HEK293 (cell line): ENCODE data around the gene PLA2G4A.

Experiments used
- CTCF ChIA-PET: fragments of 350-600 bp; formaldehyde crosslinking; extraction: SDS; loops from one replicate; lab custom pipeline; 2021; ENCODE audit warnings: antibody characterized with exemption; lab: Yijun Ruan, JAX
- POLR2A ChIA-PET: fragments of 300-600 bp; formaldehyde crosslinking; extraction: SDS; loops from one replicate; lab custom pipeline; 2020; ENCODE audit warnings: antibody characterized with exemption, inconsistent platforms; lab: Yijun Ruan, JAX
- H3K27ac ChIP-seq: fragments of 200-500 bp; sonication (Bioruptor generic); 2 replicates; pipeline ENCODE4 v1.5.1; 2014; ENCODE audit warnings: low read depth, low read length, control low read depth, inconsistent platforms; ENCODE audit errors: extremely low read depth
- H3K36me3 ChIP-seq, 2 experiments: fragments of 200-500 bp in 1 of 2; sonication (Bioruptor generic) in 1 of 2; 1 replicate in 1 of 2; 2 replicates in 1 of 2; pipeline ENCODE4 v1.5.1; 2014 to 2017; ENCODE audit warnings: inconsistent platforms in 2 of 2, low read length in 2 of 2; ENCODE audit not compliant: control insufficient read depth in 2 of 2, insufficient read depth in 1 of 2
- H3K4me1 ChIP-seq: fragments of 200-500 bp; sonication (Bioruptor generic); 2 replicates; pipeline ENCODE4 v1.5.1; 2014; ENCODE audit warnings: mild to moderate bottlenecking, low read length, inconsistent platforms; ENCODE audit not compliant: control insufficient read depth, insufficient read depth
- H3K4me3 ChIP-seq: 2 replicates; pipeline ENCODE4 v1.5.1; 2011; ENCODE audit warnings: low read depth, mild to moderate bottlenecking, control low read depth, low read length, moderate library complexity
- H3K9me3 ChIP-seq: fragments of 200-500 bp; sonication (Bioruptor generic); 2 replicates; pipeline ENCODE4 v1.5.1; 2014; ENCODE audit warnings: low read depth, low read length, inconsistent platforms; ENCODE audit not compliant: control insufficient read depth, insufficient read depth
- AEBP2 ChIP-seq: fragments of 450-650 bp; formaldehyde crosslinking; IDR thresholded peaks from 2 replicates; pipeline ENCODE4 v1.5.1; 2016; ENCODE audit warnings: missing biosample characterization, missing genetic modification characterization, borderline replicate concordance
- GFI1B ChIP-seq: fragments of 450-650 bp; formaldehyde crosslinking; IDR thresholded peaks from 2 replicates; pipeline ENCODE4 v1.5.1; 2016; ENCODE audit warnings: missing biosample characterization, missing genetic modification characterization
- IKZF3 ChIP-seq: fragments of 450-650 bp; IDR thresholded peaks from 2 replicates; pipeline ENCODE4 v1.5.0; 2018; ENCODE audit warnings: missing biosample characterization, mild to moderate bottlenecking, missing genetic modification characterization, moderate library complexity
- KLF10 ChIP-seq: fragments of 450-650 bp; IDR thresholded peaks from 2 replicates; pipeline ENCODE4 v1.5.1; 2018; ENCODE audit warnings: missing biosample characterization, mild to moderate bottlenecking, missing genetic modification characterization
- SP2 ChIP-seq: fragments of 450-650 bp; formaldehyde crosslinking; IDR thresholded peaks from 2 replicates; pipeline ENCODE4 v1.5.1; 2016; ENCODE audit warnings: missing biosample characterization, missing genetic modification characterization
- TRIM28 ChIP-seq: IDR thresholded peaks from 2 replicates; pipeline ENCODE4 v1.6.1; 2011; ENCODE audit warnings: low read length, control low read depth, borderline replicate concordance
- ZBTB20 ChIP-seq: fragments of 450-650 bp; formaldehyde crosslinking; IDR thresholded peaks from 2 replicates; pipeline ENCODE4 v1.5.1; 2016; ENCODE audit warnings: missing biosample characterization, missing genetic modification characterization
- ZFP41 ChIP-seq: fragments of 450-650 bp; formaldehyde crosslinking; IDR thresholded peaks from 2 replicates; pipeline ENCODE4 v1.5.1; 2016; ENCODE audit warnings: missing biosample characterization, missing genetic modification characterization, borderline replicate concordance
- ZNF10 ChIP-seq: fragments of 450-650 bp; formaldehyde crosslinking; IDR thresholded peaks from 2 replicates; pipeline ENCODE4 v1.5.1; 2017; ENCODE audit warnings: missing biosample characterization, missing genetic modification characterization
- ZNF133 ChIP-seq: fragments of 450-650 bp; formaldehyde crosslinking; IDR thresholded peaks from 2 replicates; pipeline ENCODE4 v1.5.1; 2016; ENCODE audit warnings: missing biosample characterization, missing genetic modification characterization
- ZNF174 ChIP-seq: fragments of 450-650 bp; formaldehyde crosslinking; IDR thresholded peaks from 2 replicates; pipeline ENCODE4 v1.5.0; 2017; ENCODE audit warnings: missing biosample characterization, mild to moderate bottlenecking, missing genetic modification characterization
- ZNF223 ChIP-seq: fragments of 450-650 bp; formaldehyde crosslinking; IDR thresholded peaks from 2 replicates; pipeline ENCODE4 v1.5.1; 2016; ENCODE audit warnings: missing biosample characterization, missing genetic modification characterization
- ZNF391 ChIP-seq: fragments of 450-650 bp; formaldehyde crosslinking; IDR thresholded peaks from 2 replicates; pipeline ENCODE4 v1.5.1; 2016; ENCODE audit warnings: low read depth, missing biosample characterization, missing genetic modification characterization, borderline replicate concordance
- ZNF449 ChIP-seq: fragments of 450-650 bp; formaldehyde crosslinking; IDR thresholded peaks from 2 replicates; pipeline ENCODE4 v1.5.1; 2017; ENCODE audit warnings: missing biosample characterization, mild to moderate bottlenecking, missing genetic modification characterization, moderate library complexity
- ZNF488 ChIP-seq: fragments of 450-650 bp; formaldehyde crosslinking; IDR thresholded peaks from 2 replicates; pipeline ENCODE4 v1.5.1; 2016; ENCODE audit warnings: missing biosample characterization, missing genetic modification characterization
- ZNF518A ChIP-seq: fragments of 450-650 bp; formaldehyde crosslinking; conservative IDR thresholded peaks from 2 replicates; pipeline ENCODE4 v1.5.1; 2016; ENCODE audit warnings: low read depth, missing biosample characterization, missing genetic modification characterization
- ZNF600 ChIP-seq: fragments of 450-650 bp; formaldehyde crosslinking; IDR thresholded peaks from 2 replicates; pipeline ENCODE4 v1.5.1; 2016; ENCODE audit warnings: missing biosample characterization, missing genetic modification characterization
- ZNF777 ChIP-seq: fragments of 450-650 bp; formaldehyde crosslinking; IDR thresholded peaks from 2 replicates; pipeline ENCODE4 v1.5.1; 2017; ENCODE audit warnings: missing biosample characterization, missing genetic modification characterization, borderline replicate concordance
- ZNF785 ChIP-seq: fragments of 450-650 bp; formaldehyde crosslinking; IDR thresholded peaks from 2 replicates; pipeline ENCODE4 v1.5.1; 2016; ENCODE audit warnings: missing biosample characterization, missing genetic modification characterization
- ZNF837 ChIP-seq: fragments of 450-650 bp; formaldehyde crosslinking; IDR thresholded peaks from 2 replicates; pipeline ENCODE4 v1.5.1; 2016; ENCODE audit warnings: missing biosample characterization, missing genetic modification characterization
- ZSCAN16 ChIP-seq: fragments of 450-650 bp; formaldehyde crosslinking; IDR thresholded peaks from 2 replicates; pipeline ENCODE4 v1.5.1; 2016; ENCODE audit warnings: missing biosample characterization, missing genetic modification characterization
- ZSCAN4 ChIP-seq: fragments of 450-650 bp; formaldehyde crosslinking; IDR thresholded peaks from 2 replicates; pipeline ENCODE4 v1.5.1; 2017; ENCODE audit warnings: missing biosample characterization, missing genetic modification characterization

PLA2G4A gene

GRCh38 chr1:186923486-186923885, 94.7 kb downstream of the PLA2G4A start:
- Histone ChIP-seq H3K4me3 (no peak overlapping the region), H3K9me3 (no peaks in the 10 kb centered on the region), H3K4me1 (no peaks in the 10 kb centered on the region), H3K36me3 (no peaks in the 10 kb centered on the region), H3K27ac (no peak overlapping the region)
- TF ChIP-seq ZSCAN16 (tag by site-specific recombination) (no peak), IKZF3 (tag by site-specific recombination) (no peak), ZNF10 (no peak), ZNF777 (tag by site-specific recombination) (no peak), ZFP41 (tag by site-specific recombination) (no peak), ZNF785 (tag by site-specific recombination) (no peak), ZNF223 (tag by site-specific recombination) (no peak), ZNF391 (no peak), GFI1B (tag by site-specific recombination) (no peak), SP2 (tag by site-specific recombination) (no peak), TRIM28 (no peak), ZNF133 (tag by site-specific recombination) (no peak), AEBP2 (tag by site-specific recombination) (no peak), ZNF837 (tag by site-specific recombination) (no peak)
- CTCF ChIA-PET: interaction anchor here (0.6 kb wide), 1 partner anchor 1112 kb away, joined by 3 read pairs; no protein-coding TSS in a partner anchor
- POLR2A ChIA-PET: no interaction called here

- H3K4me1 ChIP-seq: no peaks in the 10 kb centered on the region
- ChIA-PET POLR2A (no interaction called here), CTCF (no interaction called here)
- H3K27ac ChIP-seq: no peak overlapping the region
- no peaks in the 10 kb centered on the region for H3K36me3 ChIP-seq
- H3K9me3 ChIP-seq: no peaks in the 10 kb centered on the region
- no peak overlapping the region for H3K4me3 ChIP-seq
- TF ChIP-seq ZNF174 (tag by site-specific recombination): no peak
- no peak for TF ChIP-seq ZNF600 (tag by site-specific recombination)
- TF ChIP-seq ZNF488: no peak
- TF ChIP-seq KLF10 (tag by site-specific recombination): no peak
- no peak for TF ChIP-seq ZNF518A (tag by site-specific recombination)
- no peak for TF ChIP-seq IKZF3 (tag by site-specific recombination)
- no peak for TF ChIP-seq ZNF449 (tag by site-specific recombination)
- TF ChIP-seq ZBTB20 (tag by site-specific recombination): no peak
- TF ChIP-seq GFI1B (tag by site-specific recombination): no peak
- TF ChIP-seq ZSCAN4 (tag by site-specific recombination): no peak
Measured at GRCh38 chr1:186925881-186926669, 97.3 kb downstream of the PLA2G4A start.
